Breast epithelium (tissue), 4 donors: ENCODE measurements around the gene PUM1. TPM values are rescaled to one million over a fixed set of nuclear protein-coding genes. Genes with fewer than 3 reads are reported as not detected.

Experiments used
- DNase-seq, 2 donors: peaks; one replicate each; pipeline ENCODE4 v3.0.0-alpha.2; 2019; ENCODE audit warnings: low spot score in 2 of 2
- H3K27ac ChIP-seq, 2 donors: fragments of 200-600 bp; sonication (generic) in 1 of 2; one replicate each; pipeline ENCODE4 v1.5.1; 2016 to 2019; ENCODE audit warnings: mild to moderate bottlenecking in 1 of 2
- H3K27me3 ChIP-seq, 2 donors: fragments of 200-600 bp; sonication (generic) in 1 of 2; one replicate each; pipeline versions ENCODE4 v1.5.1 to v1.6.0; 2017 to 2019; ENCODE audit warnings: control low read depth in 1 of 2, mild to moderate bottlenecking in 1 of 2
- H3K36me3 ChIP-seq: fragments of 200-600 bp; one replicate; pipeline ENCODE4 v1.5.1; 2019
- H3K4me1 ChIP-seq, 2 donors: fragments of 200-600 bp; sonication (generic); one replicate each; pipeline ENCODE4 v1.5.1; 2016 to 2019; ENCODE audit warnings: control low read depth in 1 of 2
- H3K4me3 ChIP-seq, 3 donors: fragments of 200-600 bp; sonication (generic); 1 replicate in 2 of 3; 2 replicates in 1 of 3; pipeline ENCODE4 v1.5.1; 2016 to 2019; ENCODE audit warnings: mild to moderate bottlenecking in 3 of 3, moderate library complexity in 2 of 3
- H3K9me3 ChIP-seq, 2 donors: fragments of 200-600 bp; sonication (generic) in 1 of 2; one replicate each; pipeline ENCODE4 v1.5.1; 2016 to 2019; ENCODE audit warnings: control low read depth in 1 of 2
- CTCF ChIP-seq, 3 donors: fragments of 450-650 bp; IDR thresholded peaks; one replicate each; pipeline ENCODE4 v1.5.1; 2016 to 2017; ENCODE audit warnings: antibody characterized with exemption in 3 of 3, mild to moderate bottlenecking in 3 of 3, moderate library complexity in 3 of 3
- POLR2A ChIP-seq: fragments of 450-650 bp; IDR thresholded peaks from one replicate; pipeline ENCODE4 v1.6.1; 2016; ENCODE audit warnings: antibody characterized with exemption, mild to moderate bottlenecking, moderate library complexity
- POLR2AphosphoS5 ChIP-seq, 3 donors: sonication (generic); formaldehyde crosslinking; IDR thresholded peaks; one replicate each; pipeline ENCODE4 v1.6.1; 2017; ENCODE audit warnings: antibody characterized with exemption in 3 of 3
- intact Hi-C: fragments of 100-400 bp; cut with DNase I; formaldehyde crosslinking; loops from one replicate; pipeline ENCODE4 v1.15.1; 2023; ENCODE audit warnings: low total_unique reads
- total RNA-seq, 3 donors: library from RNA; depleted of rRNA; stranded (reverse); fragments of >200 nt; gene quantifications; one replicate each; pipeline ENCODE4 v1.1.0, GENCODE V29; 2016

Gene PUM1
- total RNA-seq, 3 donors from 2014 or later = 93.8 to 149 (median 116) TPM

- H3K36me3 ChIP-seq = no peaks in the 10 kb centered on the region
- H3K27ac ChIP-seq = peak overlapping the region; percentile 93 to 97
- TF ChIP-seq CTCF (IDR thresholded peaks at IDR 0.05) (no peak), POLR2AphosphoS5 (IDR thresholded peaks at IDR 0.05) (no peak), POLR2A (no peak)
- H3K9me3 ChIP-seq = no peaks in the 10 kb centered on the region
- peaks cover 22 to 29% of the 10 kb centered on the region in 2 donors for H3K4me1 ChIP-seq
- intact Hi-C loops = no loop called here
- H3K4me3 ChIP-seq = peak overlapping the region in 1 of 3 donors; percentile 15
- no peaks in the 10 kb centered on the region for H3K27me3 ChIP-seq
- DNase-seq = peak in 1 of 2 donors; percentile 83
Measured at GRCh38 chr1:30885570-30886522, 179.7 kb downstream of the PUM1 start.

- H3K9me3 ChIP-seq = no peaks in the 10 kb centered on the region
- H3K27me3 ChIP-seq = no peaks in the 10 kb centered on the region
- H3K4me1 ChIP-seq = peaks cover 22 to 29% of the 10 kb centered on the region in 2 donors
- H3K36me3 ChIP-seq = no peaks in the 10 kb centered on the region
- DNase-seq = no peak
- intact Hi-C loops = no loop called here
- no peak for TF ChIP-seq POLR2A
- no peak for TF ChIP-seq CTCF (IDR thresholded peaks at IDR 0.05)
- no peak for TF ChIP-seq POLR2AphosphoS5 (IDR thresholded peaks at IDR 0.05)
- H3K27ac ChIP-seq = no peak overlapping the region
- H3K4me3 ChIP-seq = no peak overlapping the region
Measured at GRCh38 chr1:30884723-30885122, 180.8 kb downstream of the PUM1 start.

- no peaks in the 10 kb centered on the region for H3K36me3 ChIP-seq
- intact Hi-C loops = no loop called here
- H3K4me1 ChIP-seq = peaks cover 22 to 25% of the 10 kb centered on the region in 2 donors
- DNase-seq = no peak
- no peak overlapping the region for H3K4me3 ChIP-seq
- H3K27ac ChIP-seq = peak overlapping the region in 1 of 2 donors; percentile 3
- H3K27me3 ChIP-seq = no peaks in the 10 kb centered on the region
- TF ChIP-seq CTCF (IDR thresholded peaks at IDR 0.05) = no peak
- TF ChIP-seq POLR2A = no peak
- TF ChIP-seq POLR2AphosphoS5 (IDR thresholded peaks at IDR 0.05) = no peak
- H3K9me3 ChIP-seq = no peaks in the 10 kb centered on the region
Measured at GRCh38 chr1:30883389-30884172, 181.9 kb downstream of the PUM1 start.

- H3K4me1 ChIP-seq = peaks cover 19 to 22% of the 10 kb centered on the region in 2 donors
- H3K27ac ChIP-seq = peak overlapping the region in 1 of 2 donors; percentile 25
- no peak for DNase-seq
- H3K9me3 ChIP-seq = no peaks in the 10 kb centered on the region
- intact Hi-C loops = no loop called here
- H3K36me3 ChIP-seq = no peaks in the 10 kb centered on the region
- TF ChIP-seq POLR2AphosphoS5 (IDR thresholded peaks at IDR 0.05) (no peak), CTCF (IDR thresholded peaks at IDR 0.05) (no peak), POLR2A (no peak)
- H3K27me3 ChIP-seq = no peaks in the 10 kb centered on the region
- no peak overlapping the region for H3K4me3 ChIP-seq
Measured at GRCh38 chr1:30882678-30883388, 182.7 kb downstream of the PUM1 start.

Other genes starting within 250 kb of the PUM1 start
- 10 to 100 TPM; 16.5 to 37.8 (median 26.2) TPM for gene SDC3, start 157.0 kb downstream of the PUM1 start, total RNA-seq
- 1 to 10 TPM in 1 of 3 donors, under 1 TPM in 1, not detected in 1; 0.16 to 2.0 TPM for gene NKAIN1, start 174.2 kb upstream of the PUM1 start, total RNA-seq
- gene SNRNP40, start 231.1 kb upstream of the PUM1 start, total RNA-seq = 10 to 100 TPM; 40.2 to 73.4 (median 66.6) TPM
- 10 to 100 TPM; 24.6 to 42.9 (median 29.6) TPM for gene ZCCHC17, start 231.3 kb upstream of the PUM1 start, total RNA-seq